K562 (cell line): ENCODE results near the gene ZNF778. TPM values are rescaled to one million over a fixed set of nuclear protein-coding genes. Genes with fewer than 3 reads are reported as not detected.

Experiments used
- ATAC-seq: fragments of 200-7000 bp; cut with Tn5 transposase; 3 replicates; pipeline ENCODE4 v1.9.1; 2020; ENCODE audit warnings: moderate library complexity
- BruUV-seq: library from RNA; stranded (reverse); fragments of 400-500 nt; replicated peaks from 2 replicates; lab custom pipeline; 2021; lab: Mats Ljungman, UMichigan
- CTCF ChIA-PET: fragments of 300-600 bp; formaldehyde crosslinking; extraction: SDS; loops from one replicate; lab custom pipeline; 2021; ENCODE audit warnings: low intra/inter-chr PET ratio; lab: Yijun Ruan, JAX
- POLR2A ChIA-PET: fragments of 300-600, 350-650 bp; sonication (Branson Sonifier 250); formaldehyde crosslinking; extraction: SDS; loops from one replicate; lab custom pipeline; 2021; ENCODE audit warnings: antibody characterized with exemption, inconsistent platforms; lab: Yijun Ruan, JAX
- DNase-seq, 4 experiments: peaks; one replicate each; pipeline versions ENCODE4 v3.0.0 to v3.0.0-alpha.2; 2011 to 2018; ENCODE audit warnings: low spot score in 3 of 4, mixed read lengths in 3 of 4; ENCODE audit errors: extremely low read depth in 1 of 4
- FAIRE-seq: peaks from 2 replicates; lab custom pipeline; 2011; peaks lifted over from hg19 to GRCh38; lab: Jason Lieb, UNC
- H2AFZ ChIP-seq: 2 replicates; pipeline ENCODE4 v1.6.0; 2011; ENCODE audit warnings: low read depth, low read length, control low read depth, inconsistent platforms
- H3K27ac ChIP-seq: fragments of 200-600 bp; 3 replicates; pipeline ENCODE4 v1.8.0; 2011; ENCODE audit warnings: low read depth, mild to moderate bottlenecking, control low read depth, inconsistent platforms, low read length, moderate library complexity, mixed read lengths; ENCODE audit errors: extremely low read depth
- H3K27me3 ChIP-seq, 2 experiments: fragments of 300-600 bp in 1 of 2; 2 replicates in 1 of 2; 3 replicates in 1 of 2; pipeline versions ENCODE4 v1.6.0 to v1.8.0; 2011; ENCODE audit warnings: inconsistent platforms in 2 of 2, low read length in 2 of 2, mild to moderate bottlenecking in 1 of 2, mixed read lengths in 1 of 2, moderate library complexity in 1 of 2; ENCODE audit not compliant: control insufficient read depth in 2 of 2, insufficient read depth in 2 of 2
- H3K36me3 ChIP-seq: fragments of 300-600 bp; 3 replicates; pipeline ENCODE4 v1.8.0; 2011; ENCODE audit warnings: mild to moderate bottlenecking, low read length, inconsistent platforms; ENCODE audit not compliant: control insufficient read depth, insufficient read depth
- H3K4me1 ChIP-seq, 2 experiments: fragments of 200-600 bp in 1 of 2; replicated peaks in 1 of 2; 2 replicates in 1 of 2; 3 replicates in 1 of 2; pipeline versions ENCODE4 v1.5.1 to v1.8.0; 2011; ENCODE audit warnings: inconsistent platforms in 2 of 2, low read length in 2 of 2, mild to moderate bottlenecking in 1 of 2, mixed read lengths in 1 of 2, moderate library complexity in 1 of 2; ENCODE audit not compliant: control insufficient read depth in 2 of 2, insufficient read depth in 2 of 2
- H3K4me2 ChIP-seq: 2 replicates; pipeline ENCODE4 v1.6.1; 2011; ENCODE audit warnings: low read length, control low read depth, inconsistent platforms, mixed read lengths; ENCODE audit not compliant: insufficient read depth
- H3K4me3 ChIP-seq: fragments of 200-600 bp; sonication (generic), shearing (Covaris generic); 2 replicates; pipeline ENCODE4 v1.5.1; 2016; ENCODE audit warnings: control low read depth, inconsistent platforms
- H3K79me2 ChIP-seq: fragments of 200-600 bp; 3 replicates; pipeline ENCODE4 v1.8.0; 2011; ENCODE audit warnings: low read length, inconsistent platforms; ENCODE audit not compliant: control insufficient read depth, insufficient read depth
- H3K9ac ChIP-seq, 2 experiments: 2 replicates each; pipeline versions ENCODE4 v1.6.0 to v1.6.1; 2011; ENCODE audit warnings: low read depth in 2 of 2, low read length in 2 of 2, control low read depth in 1 of 2, inconsistent platforms in 1 of 2, mild to moderate bottlenecking in 1 of 2, mixed read lengths in 1 of 2; ENCODE audit not compliant: insufficient read depth in 1 of 2
- H3K9me1 ChIP-seq: one replicate; pipeline ENCODE4 v1.6.0; 2011; ENCODE audit warnings: inconsistent platforms, mild to moderate bottlenecking, low read length, moderate library complexity; ENCODE audit not compliant: control insufficient read depth, insufficient read depth
- H3K9me3 ChIP-seq: replicated peaks from 2 replicates; pipeline ENCODE4 v1.5.1; 2011; ENCODE audit warnings: low read depth, low read length, inconsistent platforms; ENCODE audit not compliant: control insufficient read depth, insufficient read depth
- H4K20me1 ChIP-seq: replicated peaks from 2 replicates; pipeline ENCODE4 v1.6.1; 2011; ENCODE audit warnings: low read length, inconsistent platforms, mixed read lengths; ENCODE audit not compliant: control insufficient read depth, insufficient read depth
- CHD1 ChIP-seq: fragments of 200-600 bp; sonication (generic); IDR thresholded peaks from one replicate; pipeline ENCODE4 v1.6.1; 2012; ENCODE audit warnings: mild to moderate bottlenecking, moderate library complexity, low read length, inconsistent platforms
- ESRRB ChIP-seq: fragments of 250-450 bp; sonication (Bioruptor Pico); IDR thresholded peaks from 2 replicates; pipeline ENCODE4 v1.5.0; 2020; ENCODE audit warnings: mild to moderate bottlenecking, moderate library complexity, borderline replicate concordance
- FOXP1 ChIP-seq: sonication (generic); formaldehyde crosslinking; IDR thresholded peaks from 2 replicates; pipeline ENCODE4 v1.8.0; 2022; ENCODE audit warnings: mild to moderate bottlenecking, missing genetic modification reagents
- HLTF ChIP-seq: fragments of 450-650 bp; IDR thresholded peaks from 2 replicates; pipeline ENCODE4 v1.6.1; 2016
- KAT8 ChIP-seq: fragments of 450-650 bp; IDR thresholded peaks from 2 replicates; pipeline ENCODE4 v1.6.1; 2016; ENCODE audit warnings: low read depth, mild to moderate bottlenecking
- MBD1 ChIP-seq: fragments of 250-450 bp; sonication (Bioruptor Pico); IDR thresholded peaks from 2 replicates; pipeline ENCODE4 v1.8.0; 2022; ENCODE audit warnings: inconsistent platforms
- NELFE ChIP-seq: IDR thresholded peaks from 2 replicates; pipeline ENCODE4 v1.6.1; 2011; ENCODE audit warnings: mild to moderate bottlenecking; ENCODE audit not compliant: insufficient read depth, insufficient read length
- NFATC3 ChIP-seq: fragments of 450-650 bp; IDR thresholded peaks from 2 replicates; pipeline ENCODE4 v1.6.1; 2017; ENCODE audit warnings: mild to moderate bottlenecking
- NFE2 ChIP-seq: IDR thresholded peaks from 2 replicates; pipeline ENCODE4 v1.6.1; 2014; ENCODE audit warnings: antibody characterized with exemption, low read depth
- NFXL1 ChIP-seq: fragments of 450-650 bp; formaldehyde crosslinking; IDR thresholded peaks from 2 replicates; pipeline ENCODE4 v1.4.0; 2021; ENCODE audit warnings: mild to moderate bottlenecking
- SMARCE1 ChIP-seq: fragments of 450-650 bp; IDR thresholded peaks from 2 replicates; pipeline ENCODE4 v1.7.1; 2016; ENCODE audit warnings: mild to moderate bottlenecking
- STAT6 ChIP-seq: sonication (generic); formaldehyde crosslinking; IDR thresholded peaks from 2 replicates; pipeline ENCODE4 v1.8.1; 2023; ENCODE audit warnings: mild to moderate bottlenecking, missing genetic modification reagents
- TAF9B ChIP-seq: fragments of 450-650 bp; IDR thresholded peaks from 2 replicates; pipeline ENCODE4 v1.6.1; 2018; ENCODE audit warnings: mild to moderate bottlenecking; ENCODE audit not compliant: partially characterized antibody
- THRA ChIP-seq: fragments of 450-650 bp; IDR thresholded peaks from 2 replicates; pipeline ENCODE4 v1.6.1; 2017; ENCODE audit warnings: mild to moderate bottlenecking, moderate library complexity
- ZEB2 ChIP-seq: fragments of 450-650 bp; IDR thresholded peaks from 2 replicates; pipeline ENCODE4 v1.6.1; 2016
- ZNF224 ChIP-seq: sonication (generic); formaldehyde crosslinking; IDR thresholded peaks from 2 replicates; pipeline ENCODE4 v1.8.0; 2022; ENCODE audit warnings: mild to moderate bottlenecking, missing genetic modification reagents
- ZNF668 ChIP-seq: fragments of 250-450 bp; sonication (Bioruptor Pico); IDR thresholded peaks from 2 replicates; pipeline ENCODE4 v1.8.0; 2022; ENCODE audit warnings: mild to moderate bottlenecking, inconsistent platforms
- WGBS: fragments of 100-300 bp; shearing (Covaris generic); methylation state at CpG from one replicate; pipeline ENCODE4 v1.1.6; 2016; ENCODE audit warnings: low coverage, mixed read lengths; ENCODE audit not compliant: insufficient coverage; ENCODE audit errors: missing lambda C conversion rate; 5-methylcytosine and 5-hydroxymethylcytosine counted together
- in situ Hi-C: fragments of 300-500 bp; cut with MboI; formaldehyde crosslinking; loops from 4 replicates; pipeline ENCODE4 v1.15.0; 2018; ENCODE audit warnings: inconsistent platforms, mixed read lengths
- intact Hi-C: fragments of 100-400 bp; cut with micrococcal nuclease; formaldehyde crosslinking; loops from 2 replicates; pipeline ENCODE4 v1.14.2; 2022
- polyA plus RNA-seq, 8 experiments: library from polyadenylated mRNA; depleted of rRNA in 4 of 8; stranded (reverse) in 5 of 8; unstranded in 3 of 8; fragments of >200 nt; fragmentation: Nextera tagmentation in 2 of 8; fragmentation: Illumina TruSeq in 1 of 8; extraction: Ambion mirVana in 2 of 8; extraction: Trizol in 1 of 8; gene quantifications; 2 replicates each; pipeline versions ENCODE4 v1.2.1 to v1.2.3, GENCODE V29; 2011 to 2014; ENCODE audit warnings: inconsistent platforms in 1 of 8, missing spikeins in 1 of 8
- total RNA-seq, 7 experiments: library from RNA; depleted of rRNA in 6 of 7; stranded (reverse); fragments of >200 nt in 6 of 7; fragmentation: Illumina TruSeq in 2 of 7; extraction: Trizol in 2 of 7; gene quantifications; 2 replicates each; pipeline versions ENCODE4 v1.2.1 to v1.2.3, GENCODE V29; 2011 to 2021; ENCODE audit warnings: low replicate concordance in 1 of 7

ZNF778 gene
- total and polyA plus RNA-seq, 9 of the 15 experiments (the other 6 are each of a cell fraction or from before 2014, with no cell fraction given), result 0.70 to 60.6 (median 7.5) TPM

GRCh38 chr16:89172171-89172527 is 45.4 kb upstream of the ZNF778 start:
- Histone ChIP-seq H3K9me1 (no peaks in the 10 kb centered on the region), H2AFZ (no peak overlapping the region), H4K20me1 (peaks cover 3% of the 10 kb centered on the region; the same call in 1 of the 2 replicates), H3K4me1 (peaks cover 12 to 96% of the 10 kb centered on the region in 2 experiments), H3K27me3 (peaks cover 0 to 18% of the 10 kb centered on the region in 2 experiments; a peak in 2 of 5 replicates), H3K27ac (no peak overlapping the region), H3K9me3 (no peaks in the 10 kb centered on the region), H3K9ac (peak overlapping the region in 1 of 2 experiments; percentile 91; a peak in 2 of 4 replicates), H3K79me2 (no peaks in the 10 kb centered on the region), H3K36me3 (no peaks in the 10 kb centered on the region), H3K4me3 (no peak overlapping the region)
- POLR2A ChIA-PET, result no interaction called here
- CTCF ChIA-PET, result no interaction called here
- ATAC-seq (no peak), DNase-seq (no peak), FAIRE-seq (no peak)
- 57% methylated on average over 8 of the region's 11 CpGs for WGBS
- in situ Hi-C loops, result no loop called here
- no TSS peak for BruUV-seq
- TF ChIP-seq NFXL1 (CRISPR knock-in tag), result no peak
- no peak for TF ChIP-seq TAF9B
- no peak for TF ChIP-seq NFE2
- TF ChIP-seq THRA, result no peak
- TF ChIP-seq SMARCE1, result no peak
- no peak for TF ChIP-seq ESRRB (CRISPR knock-in tag)
- TF ChIP-seq MBD1 (CRISPR knock-in tag), result no peak
- TF ChIP-seq KAT8, result no peak
- TF ChIP-seq ZEB2, result no peak
- no peak for TF ChIP-seq CHD1
- TF ChIP-seq HLTF, result no peak
- TF ChIP-seq FOXP1 (CRISPR knock-in tag), result no peak
- TF ChIP-seq NELFE, result no peak
- no peak for TF ChIP-seq ZNF668 (CRISPR knock-in tag)
- TF ChIP-seq ZNF224 (CRISPR knock-in tag), result no peak
- no peak for TF ChIP-seq STAT6 (CRISPR knock-in tag)
- no peak for TF ChIP-seq NFATC3
- TF ChIP-seq, all 486 proteins: peak for 0
- H3K4me2 ChIP-seq, result no peak overlapping the region
- intact Hi-C loops, result no loop called here
